ENCODE data around the gene COL4A2. TPM values are rescaled to one million over a fixed set of nuclear protein-coding genes. Genes with fewer than 3 reads are reported as not detected.
"Not testable (repeated sequence)": the region's sequence is repeated elsewhere in the genome, so short reads cannot be mapped to it uniquely, and the experiment has no call there.

Gene COL4A2
- total RNA-seq, 1 donor from 2014 or later, result 1,414 TPM

- DNase-seq (ENCODE audit: low read depth) (peak; percentile 95), FAIRE-seq (peak; percentile 93)
- H4K20me1 ChIP-seq (ENCODE audit: insufficient read depth, low read length), result peaks cover 62% of the 10 kb centered on the region
- peaks cover 54% of the 10 kb centered on the region for H3K4me1 Mint-ChIP-seq (ENCODE audit: low read depth, unreplicated experiment)
- H3K27me3 ChIP-seq (ENCODE audit: insufficient read depth, low read length), result no peaks in the 10 kb centered on the region
- peak overlapping the region; percentile 97 for H3K9ac ChIP-seq (ENCODE audit: low read length)
- no peaks in the 10 kb centered on the region for H3K27me3 Mint-ChIP-seq (ENCODE audit: low read depth, unreplicated experiment)
- H2AFZ ChIP-seq (ENCODE audit: low read depth, low read length), result no peak overlapping the region
- H3K9me3 Mint-ChIP-seq (ENCODE audit: unreplicated experiment), result no peaks in the 10 kb centered on the region
- H3K4me2 ChIP-seq (ENCODE audit: low read length), result peak overlapping the region; percentile 98
- peaks cover 95% of the 10 kb centered on the region for H3K79me2 ChIP-seq (ENCODE audit: insufficient read depth, low read length)
- peak overlapping the region; percentile 15 for H3K4me3 ChIP-seq (ENCODE audit: insufficient read depth, low read depth, low read length)
- H3K4me1 ChIP-seq (ENCODE audit: insufficient read depth, low read length), result peaks cover 64% of the 10 kb centered on the region
- H3K27ac Mint-ChIP-seq (ENCODE audit: unreplicated experiment), result peak overlapping the region; percentile 99
- TF ChIP-seq, protein P1, sequence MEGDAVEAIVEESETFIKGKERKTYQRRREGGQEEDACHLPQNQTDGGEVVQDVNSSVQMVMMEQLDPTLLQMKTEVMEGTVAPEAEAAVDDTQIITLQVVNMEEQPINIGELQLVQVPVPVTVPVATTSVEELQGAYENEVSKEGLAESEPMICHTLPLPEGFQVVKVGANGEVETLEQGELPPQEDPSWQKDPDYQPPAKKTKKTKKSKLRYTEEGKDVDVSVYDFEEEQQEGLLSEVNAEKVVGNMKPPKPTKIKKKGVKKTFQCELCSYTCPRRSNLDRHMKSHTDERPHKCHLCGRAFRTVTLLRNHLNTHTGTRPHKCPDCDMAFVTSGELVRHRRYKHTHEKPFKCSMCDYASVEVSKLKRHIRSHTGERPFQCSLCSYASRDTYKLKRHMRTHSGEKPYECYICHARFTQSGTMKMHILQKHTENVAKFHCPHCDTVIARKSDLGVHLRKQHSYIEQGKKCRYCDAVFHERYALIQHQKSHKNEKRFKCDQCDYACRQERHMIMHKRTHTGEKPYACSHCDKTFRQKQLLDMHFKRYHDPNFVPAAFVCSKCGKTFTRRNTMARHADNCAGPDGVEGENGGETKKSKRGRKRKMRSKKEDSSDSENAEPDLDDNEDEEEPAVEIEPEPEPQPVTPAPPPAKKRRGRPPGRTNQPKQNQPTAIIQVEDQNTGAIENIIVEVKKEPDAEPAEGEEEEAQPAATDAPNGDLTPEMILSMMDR (IDR thresholded peaks at IDR 0.05; ENCODE audit: insufficient read depth, low read depth, low read length), result no peak
- no peak for TF ChIP-seq EZH2 (IDR thresholded peaks at IDR 0.05; ENCODE audit: insufficient read depth, low read length)
- no peaks in the 10 kb centered on the region for H3K9me3 ChIP-seq (ENCODE audit: insufficient read depth, low read depth, low read length)
- peak overlapping the region; percentile 81 for H3K4me3 Mint-ChIP-seq (ENCODE audit: unreplicated experiment)
- peak overlapping the region; percentile 87 for H3K27ac ChIP-seq (ENCODE audit: low read depth, low read length)
- peaks cover 36% of the 10 kb centered on the region for H3K36me3 ChIP-seq (ENCODE audit: insufficient read depth, low read length)
- H3K36me3 Mint-ChIP-seq (ENCODE audit: low read depth, unreplicated experiment), result peaks cover 62% of the 10 kb centered on the region
These were observed 5.4 kb downstream of the COL4A2 start for GRCh38 chr13:110312339-110313031.

- Histone ChIP-seq H3K4me3 (ENCODE audit: insufficient read depth, low read depth, low read length) (peak overlapping the region; percentile 4), H4K20me1 (ENCODE audit: insufficient read depth, low read length) (peaks cover 64% of the 10 kb centered on the region), H3K79me2 (ENCODE audit: insufficient read depth, low read length) (peaks cover 95% of the 10 kb centered on the region), H3K4me1 (ENCODE audit: insufficient read depth, low read length) (peaks cover 65% of the 10 kb centered on the region), H3K36me3 (ENCODE audit: insufficient read depth, low read length) (peaks cover 38% of the 10 kb centered on the region), H3K27ac (ENCODE audit: low read depth, low read length) (peak overlapping the region; percentile 87), H3K9ac (ENCODE audit: low read length) (peak overlapping the region; percentile 97), H3K4me2 (ENCODE audit: low read length) (peak overlapping the region; percentile 98)
- H2AFZ ChIP-seq (ENCODE audit: low read depth, low read length); H3K9me3 ChIP-seq (ENCODE audit: insufficient read depth, low read depth, low read length); DNase-seq (ENCODE audit: low read depth); H3K27me3 Mint-ChIP-seq (ENCODE audit: low read depth, unreplicated experiment); H3K27me3 ChIP-seq (ENCODE audit: insufficient read depth, low read length); FAIRE-seq; H3K9me3 Mint-ChIP-seq (ENCODE audit: unreplicated experiment): not testable (repeated sequence)
- peaks cover 63% of the 10 kb centered on the region for H3K36me3 Mint-ChIP-seq (ENCODE audit: low read depth, unreplicated experiment)
- peak overlapping the region; percentile 81 for H3K4me3 Mint-ChIP-seq (ENCODE audit: unreplicated experiment)
- peak overlapping the region; percentile 99 for H3K27ac Mint-ChIP-seq (ENCODE audit: unreplicated experiment)
- peaks cover 62% of the 10 kb centered on the region for H3K4me1 Mint-ChIP-seq (ENCODE audit: low read depth, unreplicated experiment)
These were observed 6.2 kb downstream of the COL4A2 start for GRCh38 chr13:110313261-110313660.

DNA sequence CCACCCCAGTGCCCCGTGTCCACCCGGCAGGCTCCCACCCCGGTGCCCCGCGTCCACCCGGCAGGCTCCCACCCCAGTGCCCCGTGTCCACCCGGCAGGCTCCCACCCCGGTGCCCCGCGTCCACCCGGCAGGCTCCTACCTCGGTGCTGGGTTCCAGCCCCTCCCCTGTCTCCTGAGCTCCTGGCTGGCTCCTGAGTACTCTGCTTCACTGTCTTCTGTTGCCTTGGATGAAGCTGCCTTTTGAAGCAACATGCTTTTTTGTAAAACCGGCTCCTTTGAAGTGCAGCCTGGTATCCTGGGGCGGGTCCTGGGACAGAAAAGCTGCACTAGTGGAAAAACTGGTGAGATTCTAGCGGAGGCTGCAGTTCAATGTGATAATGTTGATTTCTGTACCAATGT lies 6.6 kb downstream of the COL4A2 start:
- not testable (repeated sequence) for FAIRE-seq
- peaks cover 59% of the 10 kb centered on the region for H4K20me1 ChIP-seq (ENCODE audit: insufficient read depth, low read length)

More for the DNA sequence above, 6.6 kb downstream of the COL4A2 start:
- peaks cover 68% of the 10 kb centered on the region for H3K4me1 ChIP-seq (ENCODE audit: insufficient read depth, low read length)
- Mint-ChIP-seq H3K27ac (ENCODE audit: unreplicated experiment) (peak overlapping the region; percentile 96), H3K4me3 (ENCODE audit: unreplicated experiment) (peak overlapping the region; percentile 81), H3K36me3 (ENCODE audit: low read depth, unreplicated experiment) (peaks cover 62% of the 10 kb centered on the region), H3K4me1 (ENCODE audit: low read depth, unreplicated experiment) (peaks cover 62% of the 10 kb centered on the region)
- H3K27me3 ChIP-seq (ENCODE audit: insufficient read depth, low read length); H3K27me3 Mint-ChIP-seq (ENCODE audit: low read depth, unreplicated experiment); DNase-seq (ENCODE audit: low read depth); H3K9me3 Mint-ChIP-seq (ENCODE audit: unreplicated experiment); H3K4me3 ChIP-seq (ENCODE audit: insufficient read depth, low read depth, low read length); H2AFZ ChIP-seq (ENCODE audit: low read depth, low read length); H3K9me3 ChIP-seq (ENCODE audit: insufficient read depth, low read depth, low read length): not testable (repeated sequence)
- H3K9ac ChIP-seq (ENCODE audit: low read length), result peak overlapping the region; percentile 46
- peak overlapping the region; percentile 51 for H3K4me2 ChIP-seq (ENCODE audit: low read length)
- peaks cover 42% of the 10 kb centered on the region for H3K36me3 ChIP-seq (ENCODE audit: insufficient read depth, low read length)
- H3K27ac ChIP-seq (ENCODE audit: low read depth, low read length), result peak overlapping the region; percentile 37
- H3K79me2 ChIP-seq (ENCODE audit: insufficient read depth, low read length), result peaks cover 95% of the 10 kb centered on the region

All from astrocyte (in vitro differentiated cells and primary cell).